Epithelial cell of esophagus (primary cell): Measurements from ENCODE around the gene MPPED2.

ENCODE experiments used
- DNase-seq: peaks from one replicate; pipeline ENCODE4 v3.0.0; 2010; ENCODE audit warnings: low read depth
- H3K4me3 ChIP-seq: 2 replicates; pipeline ENCODE4 v1.5.1; 2011; ENCODE audit warnings: mild to moderate bottlenecking, low read length, control low read depth
- CTCF ChIP-seq: IDR thresholded peaks from 2 replicates; pipeline ENCODE4 v1.5.1; 2011; ENCODE audit warnings: low read depth, mild to moderate bottlenecking, low read length, control low read depth, inconsistent platforms; ENCODE audit not compliant: insufficient read depth; ENCODE audit errors: missing control alignments

MPPED2 gene

DNA sequence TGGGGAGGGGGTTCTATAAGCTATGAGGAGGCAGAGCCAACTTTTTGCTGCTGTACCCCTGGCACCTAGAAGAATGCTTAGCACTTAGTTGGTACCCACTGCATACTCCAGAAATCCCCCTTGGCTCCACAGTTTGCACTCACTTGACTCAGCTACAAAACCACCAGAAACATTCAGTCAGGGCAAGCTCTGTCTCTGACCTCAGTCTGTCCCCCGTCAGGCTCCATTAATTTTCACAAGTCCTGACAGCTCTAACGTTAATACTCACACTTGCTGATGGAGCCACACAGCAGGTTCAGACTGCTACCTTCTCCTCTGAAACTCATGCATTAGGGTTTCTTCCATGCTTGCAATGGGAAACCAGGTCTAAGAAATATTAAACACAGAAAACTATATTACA, 81.7 kb downstream of the MPPED2 start:
- no peak overlapping the region for H3K4me3 ChIP-seq
- TF ChIP-seq CTCF: no peak
- peak; percentile 22 for DNase-seq

DNA sequence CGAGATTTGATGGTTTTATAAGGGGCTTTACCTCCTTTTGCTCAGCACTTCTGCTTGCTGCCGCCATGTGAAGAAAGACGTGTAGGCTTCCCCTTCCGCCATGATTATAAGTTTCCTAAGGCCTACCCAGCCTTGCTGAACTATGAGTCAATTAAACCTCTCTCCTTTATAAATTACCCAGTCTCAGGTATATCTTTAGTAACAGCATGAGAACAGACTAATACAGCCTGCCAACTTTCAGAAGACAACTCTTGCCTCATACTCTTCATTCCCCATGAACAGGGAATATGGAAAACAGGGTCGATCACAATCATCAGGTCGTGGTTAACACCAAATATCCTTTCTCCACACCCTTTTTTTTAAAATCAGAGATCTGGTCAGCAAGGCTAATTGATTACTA, 83.0 kb downstream of the MPPED2 start:
- DNase-seq: no peak
- no peak for TF ChIP-seq CTCF
- no peak overlapping the region for H3K4me3 ChIP-seq

DNA sequence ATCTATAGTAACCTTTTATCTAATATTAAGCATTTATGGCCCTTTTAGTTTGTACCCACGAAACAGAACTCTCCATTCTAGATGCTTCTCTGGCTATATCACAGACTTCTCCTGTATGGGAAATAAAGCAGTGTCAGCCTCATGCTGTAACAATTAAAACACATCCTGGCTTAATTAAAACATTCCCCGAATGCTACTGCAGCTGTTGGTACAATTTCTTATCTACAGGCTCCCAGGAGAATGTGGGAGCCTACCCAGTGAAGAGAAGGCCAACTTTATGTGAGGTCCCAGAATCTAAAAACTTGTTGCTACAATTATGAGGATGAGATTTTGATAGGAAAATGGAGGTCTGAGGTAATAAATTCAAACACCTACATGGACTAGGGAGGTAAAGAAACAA, 83.8 kb downstream of the MPPED2 start:
- DNase-seq: no peak
- H3K4me3 ChIP-seq: no peak overlapping the region
- no peak for TF ChIP-seq CTCF

DNA sequence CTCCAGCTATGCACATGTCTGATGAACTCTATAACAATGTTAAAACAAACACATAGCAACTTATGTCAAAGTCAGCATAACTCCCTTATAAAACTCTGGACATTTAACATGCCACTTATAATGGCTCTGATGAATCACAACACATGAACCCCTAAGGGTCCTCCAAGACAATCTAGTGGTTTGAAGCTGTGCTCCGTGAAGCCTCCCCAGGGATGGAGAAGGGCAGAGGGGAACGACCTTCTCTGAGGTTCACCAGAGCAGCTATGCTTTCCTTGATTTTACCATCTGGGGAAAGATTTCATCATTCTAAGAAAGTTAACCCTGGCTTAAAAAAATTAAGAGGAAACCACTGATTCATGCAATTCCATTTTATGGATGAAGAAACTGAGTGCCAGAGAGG, 84.4 kb downstream of the MPPED2 start:
- no peak for DNase-seq
- H3K4me3 ChIP-seq: no peak overlapping the region
- no peak for TF ChIP-seq CTCF

DNA sequence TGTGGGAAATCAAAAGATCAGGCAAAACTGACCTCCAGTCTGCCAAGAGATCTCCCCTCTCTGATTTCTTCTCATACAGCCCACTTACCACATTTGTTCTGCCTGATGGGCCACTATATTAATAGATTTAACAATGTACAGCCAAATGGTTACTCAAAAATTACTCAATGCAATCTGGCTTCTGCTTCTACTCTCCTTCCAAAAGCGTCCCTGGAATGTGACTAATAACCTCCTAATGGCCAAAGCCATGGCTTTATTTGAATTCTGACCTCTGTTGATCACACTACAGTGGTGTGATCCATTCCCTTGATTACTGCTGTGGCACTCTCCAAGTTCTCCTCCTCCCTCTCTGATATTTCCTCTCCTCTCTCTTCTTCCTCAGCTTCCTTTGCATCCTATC, 86.2 kb downstream of the MPPED2 start:
- H3K4me3 ChIP-seq: no peak overlapping the region
- no peak for TF ChIP-seq CTCF
- no peak for DNase-seq

DNA sequence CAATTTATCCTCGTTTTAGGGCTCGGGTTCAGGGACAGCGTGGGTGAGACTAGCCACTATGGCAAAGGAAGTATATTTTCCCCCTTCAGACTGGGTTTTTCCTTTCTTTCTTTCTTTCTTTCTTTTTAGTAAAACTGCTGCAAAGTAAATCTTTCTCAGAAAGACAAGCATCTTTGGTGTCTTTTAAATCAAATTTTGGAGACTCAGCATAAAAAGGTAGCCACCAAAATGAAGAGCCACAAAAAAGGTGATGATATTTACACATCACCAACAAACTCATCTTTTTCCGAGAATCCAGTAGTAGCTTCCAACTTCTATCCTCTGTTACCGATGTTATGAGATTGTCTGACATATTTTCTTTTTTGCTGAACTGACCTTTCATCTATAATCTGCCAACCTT, 88.6 kb downstream of the MPPED2 start:
- DNase-seq: no peak
- H3K4me3 ChIP-seq: no peak overlapping the region
- TF ChIP-seq CTCF: no peak

GRCh38 chr11:30496935-30497334, 89.2 kb downstream of the MPPED2 start:
- no peak for TF ChIP-seq CTCF
- no peak overlapping the region for H3K4me3 ChIP-seq
- DNase-seq: no peak
